Measurements from ENCODE around the gene ZNF107.

The ZNF107 gene

DNA sequence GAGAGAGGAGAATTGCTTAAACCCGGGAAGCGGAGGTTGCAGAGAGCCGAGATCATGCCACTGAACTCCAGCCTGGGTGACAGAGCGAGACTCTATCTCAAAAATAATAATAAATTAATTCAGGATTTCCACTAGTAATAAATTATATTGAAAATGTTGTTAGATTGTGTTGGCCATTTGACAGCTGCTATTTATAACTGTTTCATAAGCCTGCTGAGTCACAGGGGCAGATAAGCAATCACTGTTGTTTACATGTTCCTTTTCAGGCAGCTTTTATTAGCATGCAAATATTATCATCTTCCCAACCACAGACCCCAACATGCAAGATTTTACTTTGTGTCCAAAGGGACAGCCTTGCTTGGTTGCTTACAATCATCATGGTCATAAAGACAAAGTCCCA, 78.7 kb downstream of the ZNF107 start:
- POLR2A ChIA-PET: no interaction called here
- CTCF ChIA-PET: no interaction called here
- DNase-seq (ENCODE audit: extremely low spot score): no peak
- TF ChIP-seq PKNOX1 (IDR thresholded peaks at IDR 0.05) (no peak), HDGF (IDR thresholded peaks at IDR 0.05; ENCODE audit: borderline replicate concordance) (no peak), ELF4 (IDR thresholded peaks at IDR 0.05) (no peak), FOXM1 (IDR thresholded peaks at IDR 0.05; ENCODE audit: borderline replicate concordance) (no peak), LEF1 (IDR thresholded peaks at IDR 0.05; ENCODE audit: borderline replicate concordance) (no peak), SUZ12 (IDR thresholded peaks at IDR 0.05) (no peak), ZNF384 (IDR thresholded peaks at IDR 0.05) (no peak), FOXA1 (IDR thresholded peaks at IDR 0.05) (no peak), NFRKB (IDR thresholded peaks at IDR 0.05) (no peak), L3MBTL2 (conservative IDR thresholded peaks at IDR 0.05) (no peak), BHLHE40 (IDR thresholded peaks at IDR 0.05; ENCODE audit: borderline replicate concordance) (no peak), ARNT (IDR thresholded peaks at IDR 0.05) (no peak), FOXK2 (IDR thresholded peaks at IDR 0.05) (no peak), SP1 (IDR thresholded peaks at IDR 0.05) (no peak), CTBP1 (IDR thresholded peaks at IDR 0.05; ENCODE audit: borderline replicate concordance) (no peak), TARDBP (IDR thresholded peaks at IDR 0.05) (no peak)

DNA sequence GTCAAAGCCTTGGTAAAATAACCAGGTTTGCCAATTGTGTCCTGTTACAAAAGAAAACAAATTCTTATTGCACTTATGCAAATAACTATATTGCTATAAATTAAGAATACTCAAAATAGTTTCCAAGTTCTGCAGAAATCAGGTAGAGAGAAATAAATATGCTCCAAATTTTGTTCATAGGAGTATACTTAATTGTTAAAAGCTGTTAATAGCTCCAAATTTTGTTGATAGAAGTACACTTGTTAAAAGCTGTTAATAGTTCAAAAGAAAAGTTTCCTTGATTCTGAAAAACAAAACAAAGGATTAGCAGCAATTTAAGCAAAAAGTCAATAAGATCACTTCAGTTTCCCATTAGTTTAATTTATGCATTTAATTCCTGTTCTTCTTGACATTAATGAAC, 81.9 kb downstream of the ZNF107 start:
- CTCF ChIA-PET: no interaction called here
- TF ChIP-seq FOXA1 (IDR thresholded peaks at IDR 0.05): no peak
- no peak for TF ChIP-seq SP1 (IDR thresholded peaks at IDR 0.05)
- TF ChIP-seq SUZ12 (IDR thresholded peaks at IDR 0.05): no peak
- TF ChIP-seq TARDBP (IDR thresholded peaks at IDR 0.05): no peak
- TF ChIP-seq LEF1 (IDR thresholded peaks at IDR 0.05; ENCODE audit: borderline replicate concordance): no peak
- no peak for TF ChIP-seq NFRKB (IDR thresholded peaks at IDR 0.05)
- TF ChIP-seq L3MBTL2 (conservative IDR thresholded peaks at IDR 0.05): no peak
- TF ChIP-seq ZNF384 (IDR thresholded peaks at IDR 0.05): no peak
- TF ChIP-seq CTBP1 (IDR thresholded peaks at IDR 0.05; ENCODE audit: borderline replicate concordance): no peak
- TF ChIP-seq BHLHE40 (IDR thresholded peaks at IDR 0.05; ENCODE audit: borderline replicate concordance): no peak
- no peak for TF ChIP-seq FOXK2 (IDR thresholded peaks at IDR 0.05)
- no peak for TF ChIP-seq ARNT (IDR thresholded peaks at IDR 0.05)
- no peak for DNase-seq (ENCODE audit: extremely low spot score)
- POLR2A ChIA-PET: no interaction called here

DNA sequence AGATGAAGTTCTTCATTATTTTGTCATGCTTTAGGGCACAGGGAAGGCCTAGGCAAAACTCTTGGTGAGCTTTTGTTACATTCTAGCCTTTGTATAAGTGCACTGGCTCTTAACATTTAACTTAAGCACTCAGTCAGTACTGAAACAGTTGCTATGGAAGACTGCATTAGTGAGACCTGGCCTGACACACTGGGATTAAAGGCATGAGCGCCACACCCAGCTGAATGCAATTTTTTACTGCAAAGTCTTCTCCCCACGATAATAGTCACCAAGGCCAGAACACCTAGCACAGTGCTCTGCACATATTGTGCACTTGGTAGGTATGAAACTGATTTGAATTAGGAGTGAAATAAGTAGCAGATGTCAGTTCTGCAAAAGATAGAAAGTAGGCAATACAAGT, 87.1 kb downstream of the ZNF107 start:
- ChIA-PET CTCF (no interaction called here), POLR2A (interaction anchor here (1.3 kb wide), 1 partner anchor 87 kb away, joined by 4 read pairs; the partner anchor contains the start of gene ZNF107)
- TF ChIP-seq PKNOX1 (IDR thresholded peaks at IDR 0.05) (no peak), LEF1 (IDR thresholded peaks at IDR 0.05; ENCODE audit: borderline replicate concordance) (no peak), ZNF384 (IDR thresholded peaks at IDR 0.05) (no peak), SP1 (IDR thresholded peaks at IDR 0.05) (no peak), HDGF (IDR thresholded peaks at IDR 0.05; ENCODE audit: borderline replicate concordance) (no peak), CTBP1 (IDR thresholded peaks at IDR 0.05; ENCODE audit: borderline replicate concordance) (no peak), FOXM1 (IDR thresholded peaks at IDR 0.05; ENCODE audit: borderline replicate concordance) (no peak), SUZ12 (IDR thresholded peaks at IDR 0.05) (no peak), BHLHE40 (IDR thresholded peaks at IDR 0.05; ENCODE audit: borderline replicate concordance) (no peak), NFRKB (IDR thresholded peaks at IDR 0.05) (no peak), ARNT (IDR thresholded peaks at IDR 0.05) (no peak), L3MBTL2 (conservative IDR thresholded peaks at IDR 0.05) (no peak), TARDBP (IDR thresholded peaks at IDR 0.05) (no peak), FOXK2 (IDR thresholded peaks at IDR 0.05) (no peak)
- DNase-seq (ENCODE audit: extremely low spot score): no peak

GRCh38 chr7:64755865-64756264, 89.9 kb downstream of the ZNF107 start:
- DNase-seq (ENCODE audit: extremely low spot score): no peak
- ChIA-PET CTCF (no interaction called here), POLR2A (no interaction called here)
- TF ChIP-seq LEF1 (IDR thresholded peaks at IDR 0.05; ENCODE audit: borderline replicate concordance) (no peak), ZNF384 (IDR thresholded peaks at IDR 0.05) (no peak), ARNT (IDR thresholded peaks at IDR 0.05) (no peak), CTBP1 (IDR thresholded peaks at IDR 0.05; ENCODE audit: borderline replicate concordance) (no peak), TARDBP (IDR thresholded peaks at IDR 0.05) (no peak), BHLHE40 (IDR thresholded peaks at IDR 0.05; ENCODE audit: borderline replicate concordance) (no peak)

DNA sequence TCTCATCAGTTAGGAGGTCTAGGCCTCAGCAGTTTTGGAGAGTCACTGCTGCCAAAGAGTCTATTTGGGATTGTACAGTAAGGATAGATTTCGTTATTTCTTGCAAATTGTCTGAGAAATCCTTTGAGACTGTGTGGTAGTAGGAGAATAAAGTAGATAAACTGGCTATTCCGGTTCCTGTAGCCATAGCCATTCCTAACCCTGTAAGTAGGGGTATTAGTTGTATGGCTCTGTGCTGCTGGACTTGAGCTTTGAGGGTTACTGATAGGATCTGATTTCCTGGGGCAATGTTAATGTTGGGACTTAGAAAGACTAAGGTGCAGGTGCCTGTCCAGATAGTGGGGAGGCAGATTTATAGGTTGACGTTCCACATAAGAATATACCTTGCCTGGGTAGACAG, 92.2 kb downstream of the ZNF107 start:
- CTCF ChIA-PET: no interaction called here
- DNase-seq (ENCODE audit: extremely low spot score): no peak
- TF ChIP-seq LEF1 (IDR thresholded peaks at IDR 0.05; ENCODE audit: borderline replicate concordance) (no peak), TARDBP (IDR thresholded peaks at IDR 0.05) (no peak), PKNOX1 (IDR thresholded peaks at IDR 0.05) (no peak), SUZ12 (IDR thresholded peaks at IDR 0.05) (no peak), L3MBTL2 (conservative IDR thresholded peaks at IDR 0.05) (no peak), ZNF384 (IDR thresholded peaks at IDR 0.05) (no peak), NFRKB (IDR thresholded peaks at IDR 0.05) (no peak), BHLHE40 (IDR thresholded peaks at IDR 0.05; ENCODE audit: borderline replicate concordance) (no peak), ELF4 (IDR thresholded peaks at IDR 0.05) (no peak), CTBP1 (IDR thresholded peaks at IDR 0.05; ENCODE audit: borderline replicate concordance) (no peak)
- POLR2A ChIA-PET: no interaction called here
